Measurements from ENCODE around the gene OR2C3.

DNA sequence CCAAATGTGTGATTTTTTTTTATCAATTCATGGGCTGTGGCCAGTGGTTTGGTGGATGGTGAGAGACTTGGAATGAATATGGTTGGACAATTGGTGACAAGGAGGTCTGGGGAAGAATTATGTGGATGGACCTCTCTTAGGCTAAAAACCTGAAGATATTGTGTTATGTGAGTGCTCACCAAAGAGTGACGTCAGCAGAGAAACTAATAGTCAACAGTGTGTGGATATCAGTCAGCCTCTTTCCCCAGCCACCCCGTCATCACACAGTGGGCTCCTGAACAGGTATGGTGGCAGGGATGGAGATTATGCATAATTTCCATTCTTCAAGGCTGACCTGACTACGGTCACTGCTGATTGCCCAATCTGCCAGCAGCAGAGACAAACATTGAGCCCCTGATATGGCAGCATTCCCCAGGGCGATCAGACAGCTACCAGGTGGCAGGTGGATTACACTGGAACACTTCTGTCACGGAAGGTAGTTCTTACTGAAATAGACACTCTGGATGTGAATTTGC, 42.8 kb upstream of the OR2C3 start:
- no peak for TF ChIP-seq JUND (IDR thresholded peaks at IDR 0.05)
- no peak for TF ChIP-seq RFX5 (IDR thresholded peaks at IDR 0.05; ENCODE audit: low read length)
- TF ChIP-seq, protein P1, sequence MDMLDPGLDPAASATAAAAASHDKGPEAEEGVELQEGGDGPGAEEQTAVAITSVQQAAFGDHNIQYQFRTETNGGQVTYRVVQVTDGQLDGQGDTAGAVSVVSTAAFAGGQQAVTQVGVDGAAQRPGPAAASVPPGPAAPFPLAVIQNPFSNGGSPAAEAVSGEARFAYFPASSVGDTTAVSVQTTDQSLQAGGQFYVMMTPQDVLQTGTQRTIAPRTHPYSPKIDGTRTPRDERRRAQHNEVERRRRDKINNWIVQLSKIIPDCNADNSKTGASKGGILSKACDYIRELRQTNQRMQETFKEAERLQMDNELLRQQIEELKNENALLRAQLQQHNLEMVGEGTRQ (IDR thresholded peaks at IDR 0.05; ENCODE audit: borderline replicate concordance, low read depth, low read length) = no peak
- TF ChIP-seq RXRA (IDR thresholded peaks at IDR 0.05; ENCODE audit: borderline replicate concordance, low read depth) = no peak
- TF ChIP-seq YY1 (IDR thresholded peaks at IDR 0.05; ENCODE audit: low read depth) = no peak
- no peak for TF ChIP-seq REST (IDR thresholded peaks at IDR 0.05; ENCODE audit: low read depth, low read length)
- TF ChIP-seq, protein P2, sequence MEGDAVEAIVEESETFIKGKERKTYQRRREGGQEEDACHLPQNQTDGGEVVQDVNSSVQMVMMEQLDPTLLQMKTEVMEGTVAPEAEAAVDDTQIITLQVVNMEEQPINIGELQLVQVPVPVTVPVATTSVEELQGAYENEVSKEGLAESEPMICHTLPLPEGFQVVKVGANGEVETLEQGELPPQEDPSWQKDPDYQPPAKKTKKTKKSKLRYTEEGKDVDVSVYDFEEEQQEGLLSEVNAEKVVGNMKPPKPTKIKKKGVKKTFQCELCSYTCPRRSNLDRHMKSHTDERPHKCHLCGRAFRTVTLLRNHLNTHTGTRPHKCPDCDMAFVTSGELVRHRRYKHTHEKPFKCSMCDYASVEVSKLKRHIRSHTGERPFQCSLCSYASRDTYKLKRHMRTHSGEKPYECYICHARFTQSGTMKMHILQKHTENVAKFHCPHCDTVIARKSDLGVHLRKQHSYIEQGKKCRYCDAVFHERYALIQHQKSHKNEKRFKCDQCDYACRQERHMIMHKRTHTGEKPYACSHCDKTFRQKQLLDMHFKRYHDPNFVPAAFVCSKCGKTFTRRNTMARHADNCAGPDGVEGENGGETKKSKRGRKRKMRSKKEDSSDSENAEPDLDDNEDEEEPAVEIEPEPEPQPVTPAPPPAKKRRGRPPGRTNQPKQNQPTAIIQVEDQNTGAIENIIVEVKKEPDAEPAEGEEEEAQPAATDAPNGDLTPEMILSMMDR (IDR thresholded peaks at IDR 0.05) = no peak
- TF ChIP-seq NFIC (IDR thresholded peaks at IDR 0.05; ENCODE audit: borderline replicate concordance) = no peak

All from SK-N-SH (cell line).